ENCODE results near the gene SYT14. TPM values are rescaled to one million over a fixed set of nuclear protein-coding genes. Genes with fewer than 3 reads are reported as not detected.

SYT14 gene
- total and polyA plus RNA-seq, 4 experiments from 2014 or later = not detected

DNA sequence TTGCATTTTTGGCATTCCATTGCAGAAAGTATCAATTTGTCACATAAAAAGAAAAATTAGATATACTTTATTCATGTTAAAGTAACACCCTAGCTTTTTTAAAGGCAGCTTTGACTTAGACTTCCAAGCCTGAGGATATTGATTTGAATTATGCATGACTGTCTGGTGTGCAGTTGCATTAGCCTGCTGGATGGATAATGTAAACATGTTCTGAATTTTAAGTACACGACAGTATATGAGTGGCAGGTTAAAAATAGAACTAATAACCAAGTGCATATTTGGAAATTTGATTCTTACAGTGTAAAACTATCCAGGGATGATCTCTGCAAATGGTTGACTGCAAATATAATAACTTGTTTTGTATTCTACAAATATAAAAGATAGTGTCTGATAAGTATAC lies 124.0 kb downstream of the SYT14 start:
- Histone ChIP-seq H3K36me3 (ENCODE audit: insufficient read depth, low read length) (no peaks in the 10 kb centered on the region), H3K4me3 (ENCODE audit: low read length in 2 of 2) (no peak overlapping the region), H3K9me3 (ENCODE audit: control insufficient read depth in 1 of 2, low read length in 2 of 2) (no peaks in the 10 kb centered on the region), H3K4me1 (ENCODE audit: insufficient read depth, low read length) (no peaks in the 10 kb centered on the region), H3K27ac (ENCODE audit: low read depth, low read length) (no peak overlapping the region), H3K27me3 (ENCODE audit: insufficient read depth, low read length) (no peaks in the 10 kb centered on the region)
- intact Hi-C loops (cut with micrococcal nuclease) = no loop called here
- POLR2A ChIA-PET (ENCODE audit: partially characterized antibody) = no interaction called here
- CTCF ChIA-PET (ENCODE audit: partially characterized antibody) = no interaction called here
- Mint-ChIP-seq H3K4me1 (no peaks in the 10 kb centered on the region), H3K4me3 (no peak overlapping the region), H3K36me3 (no peaks in the 10 kb centered on the region), H3K27ac (no peak overlapping the region), H3K9me3 (peaks cover 0 to 7% (median 3%) of the 10 kb centered on the region in 8 donors), H3K27me3 (peaks cover 0 to 3% of the 10 kb centered on the region in 2 donors)
- no peak for DNase-seq

- H3K4me3 Mint-ChIP-seq = no peak overlapping the region
- H3K36me3 Mint-ChIP-seq = no peaks in the 10 kb centered on the region
- peaks cover 0 to 2% of the 10 kb centered on the region in 2 donors for H3K27me3 Mint-ChIP-seq
- CTCF ChIA-PET (ENCODE audit: partially characterized antibody) = no interaction called here
- no peaks in the 10 kb centered on the region for H3K4me1 Mint-ChIP-seq
- Histone ChIP-seq H3K36me3 (ENCODE audit: insufficient read depth, low read length) (no peaks in the 10 kb centered on the region), H3K27me3 (ENCODE audit: insufficient read depth, low read length) (no peaks in the 10 kb centered on the region), H3K4me1 (ENCODE audit: insufficient read depth, low read length) (no peaks in the 10 kb centered on the region), H3K27ac (ENCODE audit: low read depth, low read length) (no peak overlapping the region), H3K9me3 (ENCODE audit: control insufficient read depth in 1 of 2, low read length in 2 of 2) (no peaks in the 10 kb centered on the region), H3K4me3 (ENCODE audit: low read length in 2 of 2) (no peak overlapping the region)
- intact Hi-C loops (cut with micrococcal nuclease) = no loop called here
- H3K27ac Mint-ChIP-seq = no peak overlapping the region
- H3K9me3 Mint-ChIP-seq = peaks cover 0 to 7% (median 5%) of the 10 kb centered on the region in 8 donors
- POLR2A ChIA-PET (ENCODE audit: partially characterized antibody) = no interaction called here
- no peak for DNase-seq
Observed at GRCh38 chr1:210070531-210070930, 132.5 kb downstream of the SYT14 start.

DNA sequence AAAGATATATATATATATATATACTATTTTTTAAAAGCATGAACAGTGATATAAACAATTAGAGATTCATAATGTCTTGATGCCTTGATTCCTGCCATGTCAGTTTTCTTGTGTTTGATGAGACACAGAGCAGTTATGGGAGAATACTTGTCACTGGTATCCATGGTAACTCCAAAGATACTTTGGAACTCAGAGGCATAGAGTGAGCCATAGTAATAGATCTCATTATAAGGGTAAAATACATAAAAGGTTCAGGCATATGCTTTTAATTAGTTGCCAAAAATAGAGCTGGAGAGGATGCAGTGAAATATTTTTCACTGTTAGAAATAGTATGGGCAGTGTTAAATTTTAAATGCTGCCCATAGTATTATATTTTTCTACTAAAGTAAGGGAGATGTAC lies 134.1 kb downstream of the SYT14 start:
- no peaks in the 10 kb centered on the region for H3K36me3 ChIP-seq (ENCODE audit: insufficient read depth, low read length)
- DNase-seq = no peak
- H3K27me3 Mint-ChIP-seq = peaks cover 2 to 9% of the 10 kb centered on the region in 2 donors
- POLR2A ChIA-PET (ENCODE audit: partially characterized antibody) = no interaction called here
- H3K27me3 ChIP-seq (ENCODE audit: insufficient read depth, low read length) = no peaks in the 10 kb centered on the region
- H3K4me3 Mint-ChIP-seq = no peak overlapping the region
- no peak overlapping the region for H3K27ac Mint-ChIP-seq
- intact Hi-C loops (cut with micrococcal nuclease) = no loop called here
- peaks cover 0 to 6% (median 2%) of the 10 kb centered on the region in 8 donors for H3K9me3 Mint-ChIP-seq
- no peaks in the 10 kb centered on the region for H3K4me1 ChIP-seq (ENCODE audit: insufficient read depth, low read length)
- no peaks in the 10 kb centered on the region for H3K9me3 ChIP-seq (ENCODE audit: control insufficient read depth in 1 of 2, low read length in 2 of 2)
- no peak overlapping the region for H3K27ac ChIP-seq (ENCODE audit: low read depth, low read length)
- H3K36me3 Mint-ChIP-seq = no peaks in the 10 kb centered on the region
- CTCF ChIA-PET (ENCODE audit: partially characterized antibody) = no interaction called here
- H3K4me1 Mint-ChIP-seq = no peaks in the 10 kb centered on the region
- no peak overlapping the region for H3K4me3 ChIP-seq (ENCODE audit: low read length in 2 of 2)

GRCh38 chr1:210072896-210073504 lies 135.0 kb downstream of the SYT14 start:
- CTCF ChIA-PET (ENCODE audit: partially characterized antibody) = no interaction called here
- H3K9me3 Mint-ChIP-seq = peaks cover 0 to 3% (median 0%) of the 10 kb centered on the region in 8 donors

DNA sequence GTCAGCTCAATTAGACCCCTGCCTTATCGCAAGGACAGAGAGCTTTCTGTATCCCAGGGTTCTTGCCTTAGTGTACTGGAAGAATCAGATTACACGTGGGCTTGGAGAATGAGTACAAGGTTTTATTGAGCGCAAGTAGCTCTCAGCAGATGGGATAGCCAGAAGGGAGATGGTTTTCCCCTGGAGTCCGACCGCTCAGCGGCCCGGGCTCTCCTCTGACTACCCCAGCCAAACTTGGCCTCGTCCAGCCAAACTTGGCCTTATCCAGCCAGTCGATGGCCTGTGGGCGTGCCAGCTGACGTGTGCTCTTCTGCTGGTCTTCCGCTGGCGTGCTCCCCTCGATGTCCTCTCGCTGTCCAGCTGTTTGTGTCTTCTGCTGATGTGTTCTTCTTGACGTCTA lies 136.9 kb downstream of the SYT14 start:
- H3K27me3 Mint-ChIP-seq = peaks cover 2 to 9% of the 10 kb centered on the region in 2 donors
- no peak overlapping the region for H3K4me3 ChIP-seq (ENCODE audit: low read length in 2 of 2)
- H3K27me3 ChIP-seq (ENCODE audit: insufficient read depth, low read length) = no peaks in the 10 kb centered on the region
- no peaks in the 10 kb centered on the region for H3K4me1 ChIP-seq (ENCODE audit: insufficient read depth, low read length)
- intact Hi-C loops (cut with micrococcal nuclease) = no loop called here
- no peak overlapping the region for H3K4me3 Mint-ChIP-seq
- peaks cover 0 to 3% (median 0%) of the 10 kb centered on the region in 8 donors for H3K9me3 Mint-ChIP-seq
- no peaks in the 10 kb centered on the region for H3K9me3 ChIP-seq (ENCODE audit: control insufficient read depth in 1 of 2, low read length in 2 of 2)
- no peaks in the 10 kb centered on the region for H3K36me3 ChIP-seq (ENCODE audit: insufficient read depth, low read length)
- peak overlapping the region in 1 of 7 donors; percentile 53 for H3K27ac Mint-ChIP-seq
- CTCF ChIA-PET (ENCODE audit: partially characterized antibody) = no interaction called here
- H3K36me3 Mint-ChIP-seq = no peaks in the 10 kb centered on the region
- no peak overlapping the region for H3K27ac ChIP-seq (ENCODE audit: low read depth, low read length)
- no peaks in the 10 kb centered on the region for H3K4me1 Mint-ChIP-seq
- DNase-seq = no peak
- POLR2A ChIA-PET (ENCODE audit: partially characterized antibody) = no interaction called here

More at GRCh38 chr1:210072896-210073504, 135.0 kb downstream of the SYT14 start:
- Mint-ChIP-seq H3K4me1 (no peaks in the 10 kb centered on the region), H3K27me3 (peaks cover 2 to 9% of the 10 kb centered on the region in 2 donors), H3K27ac (no peak overlapping the region), H3K4me3 (no peak overlapping the region), H3K36me3 (no peaks in the 10 kb centered on the region)
- H3K27ac ChIP-seq (ENCODE audit: low read depth, low read length) = no peak overlapping the region
- no peaks in the 10 kb centered on the region for H3K36me3 ChIP-seq (ENCODE audit: insufficient read depth, low read length)
- no peaks in the 10 kb centered on the region for H3K9me3 ChIP-seq (ENCODE audit: control insufficient read depth in 1 of 2, low read length in 2 of 2)
- POLR2A ChIA-PET (ENCODE audit: partially characterized antibody) = no interaction called here
- H3K27me3 ChIP-seq (ENCODE audit: insufficient read depth, low read length) = no peaks in the 10 kb centered on the region
- no peak for DNase-seq
- no peak overlapping the region for H3K4me3 ChIP-seq (ENCODE audit: low read length in 2 of 2)
- intact Hi-C loops (cut with micrococcal nuclease) = no loop called here
- H3K4me1 ChIP-seq (ENCODE audit: insufficient read depth, low read length) = no peaks in the 10 kb centered on the region

GRCh38 chr1:210076620-210077019 lies 138.6 kb downstream of the SYT14 start:
- no peak overlapping the region for H3K27ac ChIP-seq (ENCODE audit: low read depth, low read length)
- ChIA-PET CTCF (ENCODE audit: partially characterized antibody) (no interaction called here), POLR2A (ENCODE audit: partially characterized antibody) (no interaction called here)
- Mint-ChIP-seq H3K27ac (no peak overlapping the region), H3K9me3 (peaks cover 0 to 3% (median 0%) of the 10 kb centered on the region in 8 donors), H3K4me3 (no peak overlapping the region), H3K36me3 (no peaks in the 10 kb centered on the region), H3K27me3 (peaks cover 2 to 9% of the 10 kb centered on the region in 2 donors), H3K4me1 (no peaks in the 10 kb centered on the region)
- no peak overlapping the region for H3K4me3 ChIP-seq (ENCODE audit: low read length in 2 of 2)
- H3K4me1 ChIP-seq (ENCODE audit: insufficient read depth, low read length) = no peaks in the 10 kb centered on the region
- DNase-seq = no peak
- no peaks in the 10 kb centered on the region for H3K27me3 ChIP-seq (ENCODE audit: insufficient read depth, low read length)
- intact Hi-C loops (cut with micrococcal nuclease) = no loop called here
- H3K9me3 ChIP-seq (ENCODE audit: control insufficient read depth in 1 of 2, low read length in 2 of 2) = no peaks in the 10 kb centered on the region
- H3K36me3 ChIP-seq (ENCODE audit: insufficient read depth, low read length) = no peaks in the 10 kb centered on the region

DNA sequence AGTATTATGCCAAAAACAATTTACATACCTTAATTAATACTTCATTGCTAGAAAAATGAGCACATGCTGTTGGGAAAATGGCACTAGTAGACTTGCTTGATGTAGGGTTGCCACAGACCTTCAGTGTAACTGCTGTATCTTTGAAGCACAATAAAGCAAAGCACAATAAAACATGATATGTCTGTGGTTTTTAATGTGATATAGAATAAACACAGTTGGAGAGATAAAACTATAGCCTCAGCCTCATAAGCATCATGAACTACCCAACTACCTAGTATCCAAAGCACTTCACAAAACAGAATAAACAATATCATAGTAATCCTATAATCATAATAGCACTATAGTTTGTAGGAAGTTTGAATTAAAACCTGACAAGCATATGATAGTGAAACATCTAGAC lies 143.5 kb downstream of the SYT14 start:
- ChIA-PET POLR2A (ENCODE audit: partially characterized antibody) (no interaction called here), CTCF (ENCODE audit: partially characterized antibody) (no interaction called here)
- H3K36me3 ChIP-seq (ENCODE audit: insufficient read depth, low read length) = no peaks in the 10 kb centered on the region
- Mint-ChIP-seq H3K9me3 (peaks cover 0 to 3% (median 0%) of the 10 kb centered on the region in 8 donors), H3K27me3 (peaks cover under 1 to 3% of the 10 kb centered on the region in 2 donors), H3K4me3 (no peak overlapping the region), H3K36me3 (no peaks in the 10 kb centered on the region), H3K27ac (no peak overlapping the region), H3K4me1 (no peaks in the 10 kb centered on the region)
- no peak overlapping the region for H3K27ac ChIP-seq (ENCODE audit: low read depth, low read length)
- no peak overlapping the region for H3K4me3 ChIP-seq (ENCODE audit: low read length in 2 of 2)
- intact Hi-C loops (cut with micrococcal nuclease) = no loop called here
- no peak for DNase-seq
- H3K9me3 ChIP-seq (ENCODE audit: control insufficient read depth in 1 of 2, low read length in 2 of 2) = no peaks in the 10 kb centered on the region
- H3K27me3 ChIP-seq (ENCODE audit: insufficient read depth, low read length) = no peaks in the 10 kb centered on the region
- H3K4me1 ChIP-seq (ENCODE audit: insufficient read depth, low read length) = no peaks in the 10 kb centered on the region

DNA sequence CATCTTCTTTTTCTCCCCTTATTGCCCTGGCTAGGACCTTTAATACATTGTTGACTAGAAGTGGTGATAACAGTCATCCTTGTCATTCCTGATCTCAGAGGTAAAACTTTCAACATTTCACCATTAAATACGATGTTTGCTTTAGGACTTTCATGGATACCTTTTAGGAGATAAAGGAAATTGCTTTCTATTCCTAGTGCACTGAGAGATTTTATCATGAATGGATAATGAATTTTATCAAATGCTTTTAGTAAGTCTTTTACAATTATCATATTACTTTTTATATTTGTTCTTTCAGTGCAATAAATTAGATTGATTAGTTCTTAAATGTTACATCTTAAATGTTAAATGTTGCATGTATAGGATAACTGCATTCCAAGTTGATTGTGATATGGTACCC lies 147.3 kb downstream of the SYT14 start:
- H3K4me1 ChIP-seq (ENCODE audit: insufficient read depth, low read length) = no peaks in the 10 kb centered on the region
- no peak overlapping the region for H3K4me3 ChIP-seq (ENCODE audit: low read length in 2 of 2)
- no peaks in the 10 kb centered on the region for H3K9me3 ChIP-seq (ENCODE audit: control insufficient read depth in 1 of 2, low read length in 2 of 2)
- no peaks in the 10 kb centered on the region for H3K27me3 ChIP-seq (ENCODE audit: insufficient read depth, low read length)
- DNase-seq = no peak
- H3K4me1 Mint-ChIP-seq = no peaks in the 10 kb centered on the region
- H3K27ac ChIP-seq (ENCODE audit: low read depth, low read length) = no peak overlapping the region
- no peaks in the 10 kb centered on the region for H3K36me3 Mint-ChIP-seq
- peaks cover 2 to 3% of the 10 kb centered on the region in 2 donors for H3K27me3 Mint-ChIP-seq
- no peak overlapping the region for H3K27ac Mint-ChIP-seq
- no peak overlapping the region for H3K4me3 Mint-ChIP-seq
- H3K36me3 ChIP-seq (ENCODE audit: insufficient read depth, low read length) = no peaks in the 10 kb centered on the region
- CTCF ChIA-PET (ENCODE audit: partially characterized antibody) = no interaction called here
- H3K9me3 Mint-ChIP-seq = peaks cover 0 to 13% (median 6%) of the 10 kb centered on the region in 8 donors
- POLR2A ChIA-PET (ENCODE audit: partially characterized antibody) = no interaction called here
- intact Hi-C loops (cut with micrococcal nuclease) = no loop called here
